GM12865 (cell line): ENCODE data around the gene AOPEP.

Source experiments
- DNase-seq: peaks from one replicate; pipeline ENCODE4 v3.0.0; 2010; ENCODE audit warnings: low read depth
- H3K4me3 ChIP-seq: 2 replicates; pipeline ENCODE4 v1.5.1; 2011; ENCODE audit warnings: mild to moderate bottlenecking, low read depth, low read length, control low read depth
- TF ChIP-seq, protein P1 (sequence below): IDR thresholded peaks from 2 replicates; pipeline ENCODE4 v1.5.1; 2011; ENCODE audit warnings: low read length, control low read depth, low read depth, inconsistent platforms; ENCODE audit not compliant: insufficient read depth; ENCODE audit errors: missing control alignments

Gene AOPEP

GRCh38 chr9:95097279-95097678 is 370.8 kb downstream of the AOPEP start:
- no peak overlapping the region for H3K4me3 ChIP-seq
- DNase-seq, result no peak
- TF ChIP-seq, protein P1, sequence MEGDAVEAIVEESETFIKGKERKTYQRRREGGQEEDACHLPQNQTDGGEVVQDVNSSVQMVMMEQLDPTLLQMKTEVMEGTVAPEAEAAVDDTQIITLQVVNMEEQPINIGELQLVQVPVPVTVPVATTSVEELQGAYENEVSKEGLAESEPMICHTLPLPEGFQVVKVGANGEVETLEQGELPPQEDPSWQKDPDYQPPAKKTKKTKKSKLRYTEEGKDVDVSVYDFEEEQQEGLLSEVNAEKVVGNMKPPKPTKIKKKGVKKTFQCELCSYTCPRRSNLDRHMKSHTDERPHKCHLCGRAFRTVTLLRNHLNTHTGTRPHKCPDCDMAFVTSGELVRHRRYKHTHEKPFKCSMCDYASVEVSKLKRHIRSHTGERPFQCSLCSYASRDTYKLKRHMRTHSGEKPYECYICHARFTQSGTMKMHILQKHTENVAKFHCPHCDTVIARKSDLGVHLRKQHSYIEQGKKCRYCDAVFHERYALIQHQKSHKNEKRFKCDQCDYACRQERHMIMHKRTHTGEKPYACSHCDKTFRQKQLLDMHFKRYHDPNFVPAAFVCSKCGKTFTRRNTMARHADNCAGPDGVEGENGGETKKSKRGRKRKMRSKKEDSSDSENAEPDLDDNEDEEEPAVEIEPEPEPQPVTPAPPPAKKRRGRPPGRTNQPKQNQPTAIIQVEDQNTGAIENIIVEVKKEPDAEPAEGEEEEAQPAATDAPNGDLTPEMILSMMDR, result no peak

- H3K4me3 ChIP-seq, result no peak overlapping the region
- TF ChIP-seq, protein P1, result no peak
- no peak for DNase-seq
These were observed 372.0 kb downstream of the AOPEP start for GRCh38 chr9:95098391-95098921.

- TF ChIP-seq, protein P1, result no peak
These were observed 373.0 kb downstream of the AOPEP start for GRCh38 chr9:95099321-95100070.

DNA sequence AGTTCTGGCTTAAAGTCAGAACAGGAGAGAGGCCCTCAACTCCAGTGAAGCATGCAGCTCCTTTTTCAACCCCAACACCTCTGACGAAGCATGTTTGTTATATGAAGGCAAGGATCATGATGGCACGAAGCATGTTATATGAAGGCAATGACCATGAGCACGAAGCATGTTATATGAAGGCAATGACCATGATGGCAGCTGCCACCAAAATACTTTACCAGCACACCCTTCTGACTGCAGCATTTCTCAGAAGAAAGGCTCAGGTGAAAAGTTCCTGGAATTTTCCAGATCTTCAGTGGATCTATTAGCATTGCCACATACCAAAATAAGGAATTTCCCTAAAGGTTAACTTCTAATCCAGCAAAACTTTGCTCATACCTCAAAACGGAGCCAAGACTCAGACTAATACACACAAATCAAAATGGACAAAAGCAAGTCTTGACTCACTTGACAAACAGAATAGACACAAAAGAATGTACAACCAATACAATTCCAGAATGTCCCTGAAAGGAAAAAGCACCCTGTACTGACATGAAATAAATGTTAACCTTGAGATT is 373.6 kb downstream of the AOPEP start:
- H3K4me3 ChIP-seq, result no peak overlapping the region
- TF ChIP-seq, protein P1, result no peak
- no peak for DNase-seq

More at GRCh38 chr9:95099321-95100070, 373.0 kb downstream of the AOPEP start:
- no peak overlapping the region for H3K4me3 ChIP-seq
- no peak for DNase-seq

DNA sequence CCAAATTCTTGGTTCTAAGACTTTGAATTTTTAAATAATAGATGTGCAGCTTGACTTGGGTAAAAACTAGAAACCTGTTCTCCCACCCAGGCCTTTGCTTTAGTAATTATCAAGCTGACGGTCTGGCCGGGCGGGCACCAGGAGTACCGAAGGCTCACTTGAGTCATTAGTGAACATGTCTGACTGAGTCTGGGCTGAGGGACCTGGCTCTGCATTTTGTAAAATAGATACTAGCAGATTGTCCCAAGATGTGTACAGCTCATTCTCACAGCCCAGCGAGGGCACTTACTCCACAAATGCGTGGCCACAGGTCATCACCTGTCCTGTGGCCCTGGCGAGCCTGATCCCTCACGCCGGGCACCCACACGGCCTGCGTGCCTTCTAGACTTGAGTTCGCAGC is 374.8 kb downstream of the AOPEP start:
- TF ChIP-seq, protein P1, result no peak
- no peak for DNase-seq
- H3K4me3 ChIP-seq, result no peak overlapping the region

- DNase-seq, result no peak
- TF ChIP-seq, protein P1, result no peak
- H3K4me3 ChIP-seq, result no peak overlapping the region
These were observed 375.5 kb downstream of the AOPEP start for GRCh38 chr9:95102001-95102433.
